ENCODE data around the gene APBA1. TPM values are rescaled to one million over a fixed set of nuclear protein-coding genes. Genes with fewer than 3 reads are reported as not detected.

APBA1 gene
- total and polyA plus RNA-seq, 7 donors, result 0.23 to 4.2 (median 0.81) TPM

DNA sequence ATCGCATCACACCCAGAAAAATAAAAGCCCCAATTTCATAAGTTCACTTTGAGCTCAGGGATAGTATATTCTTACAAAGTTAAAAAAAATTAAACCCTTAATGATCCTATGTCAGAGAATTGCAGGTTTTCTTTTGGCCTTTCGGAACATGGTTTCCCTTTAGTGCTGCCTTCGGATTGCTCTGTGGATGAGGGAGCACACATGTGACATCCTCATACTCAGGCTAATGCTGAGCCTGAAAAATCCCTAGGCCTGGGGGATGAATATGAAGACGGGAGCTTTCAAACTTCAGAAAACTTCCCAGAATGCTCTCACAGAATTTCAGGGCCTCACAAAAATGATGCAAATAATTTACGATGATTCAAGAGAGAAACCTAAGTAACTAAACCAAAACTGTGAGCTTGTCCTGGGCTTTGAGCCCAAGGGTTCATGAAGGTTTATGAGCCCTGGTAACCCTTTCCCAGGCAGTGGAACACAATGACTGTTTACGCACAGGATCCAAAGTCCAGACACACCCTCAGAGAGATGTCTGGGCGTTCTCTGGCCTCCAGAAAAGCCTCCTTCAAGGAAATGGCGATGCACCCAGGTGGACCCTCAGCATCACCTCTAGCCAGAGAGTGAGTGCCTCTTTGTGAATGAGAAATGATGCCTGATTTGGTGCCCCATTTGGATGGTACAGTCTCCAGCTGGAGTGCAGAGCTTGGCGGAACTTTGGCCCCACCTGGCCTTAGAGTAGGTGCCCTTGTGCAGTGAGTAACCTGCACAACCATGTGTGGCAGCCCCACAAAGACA is 201.8 kb downstream of the APBA1 start:
- 82 to 90% (median 88%) methylated on average over 9 of the region's 9 CpGs for WGBS, 3 donors
- H3K9me3 ChIP-seq, result no peaks in the 10 kb centered on the region
- DNase-seq (no peak), ATAC-seq (no peak)
- peaks cover 5% of the 10 kb centered on the region for H3K4me1 ChIP-seq
- no peak overlapping the region for H3K4me3 ChIP-seq
- intact Hi-C loops (cut with DNase I), result no loop called here
- H3K27me3 ChIP-seq (ENCODE audit: insufficient read depth in 3 of 3, low read length in 2 of 3), result no peaks in the 10 kb centered on the region
- H3K27ac ChIP-seq, result no peak overlapping the region
- no peak for TF ChIP-seq CTCF (IDR thresholded peaks at IDR 0.05)
- H3K36me3 ChIP-seq (ENCODE audit: insufficient read depth in 1 of 2, low read depth in 1 of 2), result peaks cover 0 to 6% of the 10 kb centered on the region in 2 donors

- no peak overlapping the region for H3K4me3 ChIP-seq
- H3K27ac ChIP-seq, result no peak overlapping the region
- TF ChIP-seq CTCF (IDR thresholded peaks at IDR 0.05), result no peak
- H3K27me3 ChIP-seq (ENCODE audit: insufficient read depth in 3 of 3, low read length in 2 of 3), result no peaks in the 10 kb centered on the region
- H3K4me1 ChIP-seq, result peaks cover 5% of the 10 kb centered on the region
- DNase-seq (no peak), ATAC-seq (no peak)
- intact Hi-C loops (cut with DNase I), result no loop called here
- H3K36me3 ChIP-seq (ENCODE audit: insufficient read depth in 1 of 2, low read depth in 1 of 2), result peaks cover 0 to 6% of the 10 kb centered on the region in 2 donors
- no peaks in the 10 kb centered on the region for H3K9me3 ChIP-seq
These were observed 203.0 kb downstream of the APBA1 start for GRCh38 chr9:69469136-69469535.

DNA sequence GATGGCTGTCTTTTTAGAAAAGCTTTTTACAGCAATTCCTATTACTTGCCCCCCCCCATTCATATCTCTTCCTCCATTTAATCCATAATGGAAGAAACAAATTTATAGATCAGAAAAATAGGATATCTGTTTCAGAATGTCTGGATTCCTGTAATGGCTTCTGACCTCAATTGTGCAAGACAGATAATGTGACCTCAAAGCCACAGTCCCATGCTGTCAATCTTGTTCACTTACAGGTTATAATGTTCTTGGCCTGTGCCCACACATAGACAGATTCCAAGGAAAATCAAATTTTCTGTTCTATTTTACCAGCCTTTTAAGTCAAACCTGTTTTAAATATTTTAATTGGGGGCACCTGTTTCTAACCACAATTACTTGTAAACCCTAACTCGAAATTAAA is 203.8 kb downstream of the APBA1 start:
- H3K36me3 ChIP-seq (ENCODE audit: insufficient read depth in 1 of 2, low read depth in 1 of 2), result peaks cover 0 to 6% of the 10 kb centered on the region in 2 donors
- no peak for ATAC-seq

DNA sequence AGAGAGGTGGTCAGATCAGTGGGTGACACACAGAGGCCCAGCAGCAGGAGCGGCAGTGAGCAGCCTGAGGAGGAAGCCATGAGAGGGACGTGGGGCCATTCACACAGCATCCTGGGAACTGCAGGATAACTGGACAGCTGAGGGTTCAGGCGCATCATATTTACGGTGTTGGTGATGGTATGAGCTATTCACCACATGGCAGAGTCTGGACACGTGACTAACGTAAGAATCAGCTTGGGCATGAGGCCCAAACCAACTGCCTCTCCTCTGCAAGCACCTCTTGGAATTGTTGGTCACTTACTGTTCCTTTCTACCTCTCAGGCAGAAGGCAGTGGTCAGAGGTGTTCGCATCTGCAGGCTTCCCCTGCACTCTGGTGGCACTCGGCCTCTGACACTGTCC is 206.0 kb downstream of the APBA1 start:
- Histone ChIP-seq H3K27me3 (ENCODE audit: insufficient read depth in 3 of 3, low read length in 2 of 3) (no peaks in the 10 kb centered on the region), H3K9me3 (no peaks in the 10 kb centered on the region), H3K4me1 (peaks cover 5% of the 10 kb centered on the region), H3K27ac (no peak overlapping the region), H3K4me3 (no peak overlapping the region), H3K36me3 (ENCODE audit: insufficient read depth in 1 of 2, low read depth in 1 of 2) (peaks cover 0 to 6% of the 10 kb centered on the region in 2 donors)
- no peak for TF ChIP-seq CTCF (IDR thresholded peaks at IDR 0.05)
- WGBS, 3 donors, result 76 to 88% (median 81%) methylated on average over 8 of the region's 8 CpGs
- no peak for DNase-seq
- intact Hi-C loops (cut with DNase I), result no loop called here
- peak in 3 of 4 donors; percentile 13 to 17 (median 16) for ATAC-seq

More for the DNA sequence above, 203.8 kb downstream of the APBA1 start:
- 80 to 90% (median 90%) methylated on average over 1 of the region's 1 CpG for WGBS, 3 donors
- intact Hi-C loops (cut with DNase I), result no loop called here
- Histone ChIP-seq H3K27ac (no peak overlapping the region), H3K4me1 (peaks cover 5% of the 10 kb centered on the region), H3K4me3 (no peak overlapping the region), H3K9me3 (no peaks in the 10 kb centered on the region), H3K27me3 (ENCODE audit: insufficient read depth in 3 of 3, low read length in 2 of 3) (no peaks in the 10 kb centered on the region)
- no peak for TF ChIP-seq CTCF (IDR thresholded peaks at IDR 0.05)
- DNase-seq, result no peak

Measured in psoas muscle (tissue), 8 donors.